Epithelial cell of proximal tubule (primary cell): ENCODE measurements around the gene PTH1R. TPM values are rescaled to one million over a fixed set of nuclear protein-coding genes. Genes with fewer than 3 reads are reported as not detected.

Source experiments
- DNase-seq: peaks from one replicate; pipeline ENCODE4 v3.0.0-alpha.2; 2011; ENCODE audit warnings: low read depth
- H3K4me3 ChIP-seq: 2 replicates; pipeline ENCODE4 v1.5.1; 2011; ENCODE audit warnings: low read depth, mild to moderate bottlenecking, low read length
- total RNA-seq: library from RNA; depleted of rRNA; stranded (reverse); fragments of >200 nt; gene quantifications from 2 replicates; pipeline ENCODE4 v1.2.3, GENCODE V29; 2015
- TF ChIP-seq, protein P1 (sequence below): conservative IDR thresholded peaks from 2 replicates; pipeline ENCODE4 v1.5.1; 2012; ENCODE audit warnings: low read depth, mild to moderate bottlenecking, low read length

The PTH1R gene
- total RNA-seq, 1 donor from 2014 or later: 11.5 TPM

DNA sequence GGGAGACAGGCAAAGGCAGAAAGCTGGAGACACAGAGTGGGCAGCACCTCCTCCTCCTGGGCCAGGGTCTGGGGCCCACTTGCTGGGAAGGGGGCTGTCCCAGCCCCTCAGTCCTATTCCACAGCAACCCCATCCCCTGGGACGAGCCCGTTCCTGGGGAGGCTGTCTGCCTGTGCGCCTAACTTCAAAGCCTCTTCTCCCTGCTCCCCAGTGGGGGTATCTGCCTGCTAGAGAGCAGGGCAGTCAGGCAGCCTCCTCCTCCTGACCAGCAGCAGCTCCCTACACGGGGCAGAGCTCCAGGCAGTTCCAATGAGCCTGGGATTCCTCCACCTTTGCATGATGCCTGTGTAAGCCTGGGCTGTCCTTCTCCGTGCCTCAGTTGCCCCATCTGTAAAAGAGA is 6.9 kb downstream of the PTH1R start:
- no peak for DNase-seq
- H3K4me3 ChIP-seq: peak overlapping the region; percentile 48
- TF ChIP-seq, protein P1, sequence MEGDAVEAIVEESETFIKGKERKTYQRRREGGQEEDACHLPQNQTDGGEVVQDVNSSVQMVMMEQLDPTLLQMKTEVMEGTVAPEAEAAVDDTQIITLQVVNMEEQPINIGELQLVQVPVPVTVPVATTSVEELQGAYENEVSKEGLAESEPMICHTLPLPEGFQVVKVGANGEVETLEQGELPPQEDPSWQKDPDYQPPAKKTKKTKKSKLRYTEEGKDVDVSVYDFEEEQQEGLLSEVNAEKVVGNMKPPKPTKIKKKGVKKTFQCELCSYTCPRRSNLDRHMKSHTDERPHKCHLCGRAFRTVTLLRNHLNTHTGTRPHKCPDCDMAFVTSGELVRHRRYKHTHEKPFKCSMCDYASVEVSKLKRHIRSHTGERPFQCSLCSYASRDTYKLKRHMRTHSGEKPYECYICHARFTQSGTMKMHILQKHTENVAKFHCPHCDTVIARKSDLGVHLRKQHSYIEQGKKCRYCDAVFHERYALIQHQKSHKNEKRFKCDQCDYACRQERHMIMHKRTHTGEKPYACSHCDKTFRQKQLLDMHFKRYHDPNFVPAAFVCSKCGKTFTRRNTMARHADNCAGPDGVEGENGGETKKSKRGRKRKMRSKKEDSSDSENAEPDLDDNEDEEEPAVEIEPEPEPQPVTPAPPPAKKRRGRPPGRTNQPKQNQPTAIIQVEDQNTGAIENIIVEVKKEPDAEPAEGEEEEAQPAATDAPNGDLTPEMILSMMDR: no peak

DNA sequence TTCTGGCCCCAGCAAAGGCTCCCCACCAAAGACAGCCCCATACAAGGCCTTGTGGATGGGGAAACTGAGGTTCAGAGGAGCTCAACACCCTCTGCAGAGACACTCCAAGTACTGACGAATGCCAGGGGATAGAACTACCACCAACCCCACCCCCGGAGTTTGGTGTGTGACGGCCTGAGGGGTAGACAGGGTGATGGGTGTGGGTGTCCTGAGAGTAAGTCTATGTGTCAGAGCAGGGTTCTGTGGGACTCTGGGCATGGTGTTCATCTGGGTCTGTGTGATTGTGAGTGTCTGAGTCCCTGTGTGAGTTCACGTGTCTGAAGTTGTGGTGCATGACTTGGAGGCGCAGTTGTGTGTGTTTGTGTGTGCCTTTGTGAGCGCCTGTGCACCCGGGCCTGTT is 7.4 kb downstream of the PTH1R start:
- peak overlapping the region; percentile 48 for H3K4me3 ChIP-seq
- TF ChIP-seq, protein P1: no peak
- no peak for DNase-seq

DNA sequence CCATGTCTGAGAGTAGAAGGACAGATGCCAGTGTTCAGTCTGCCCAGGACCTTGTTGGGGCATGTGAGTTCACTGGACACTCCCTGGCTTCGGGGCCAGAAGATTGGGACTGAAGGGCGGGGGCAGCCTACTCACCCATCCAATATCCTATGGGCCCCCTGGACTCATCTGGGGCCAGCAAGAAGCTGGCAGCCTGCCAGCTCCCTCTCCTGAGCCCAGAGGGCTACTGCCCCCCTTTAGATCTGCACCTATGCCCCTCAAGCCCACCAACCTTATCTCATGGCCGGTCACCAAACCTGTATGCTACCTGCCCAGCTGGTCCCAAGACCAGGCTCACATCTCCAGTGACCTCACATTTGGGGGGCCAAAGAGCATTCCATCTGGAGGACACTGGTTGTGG is 8.1 kb downstream of the PTH1R start:
- DNase-seq: no peak
- TF ChIP-seq, protein P1: no peak
- no peak overlapping the region for H3K4me3 ChIP-seq

DNA sequence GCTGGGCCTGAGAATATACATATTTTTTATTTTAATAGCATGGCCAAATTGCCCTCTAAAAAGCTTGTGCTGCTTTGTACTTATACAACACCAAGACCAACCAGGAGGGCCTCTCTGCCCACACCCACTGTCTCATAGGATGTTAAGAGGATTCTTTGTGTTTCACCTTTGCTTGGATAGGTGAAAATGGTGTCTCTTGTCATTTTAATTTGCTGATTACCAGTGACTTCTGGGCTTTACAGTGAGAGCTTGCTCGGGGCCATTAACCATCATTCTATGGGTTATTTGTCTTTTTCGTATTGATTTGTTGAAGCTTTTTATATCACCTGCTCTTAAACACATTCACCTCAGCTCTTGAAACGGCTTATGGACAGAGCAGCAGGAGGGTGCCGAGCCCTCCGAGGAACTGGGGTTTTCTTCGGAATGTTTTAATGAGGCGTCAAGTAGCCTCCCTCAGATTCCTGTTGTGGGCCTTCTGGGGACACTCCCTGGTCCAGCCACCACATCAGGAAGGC is 10.5 kb downstream of the PTH1R start:
- TF ChIP-seq, protein P1: no peak
- no peak for DNase-seq
- no peak overlapping the region for H3K4me3 ChIP-seq

DNA sequence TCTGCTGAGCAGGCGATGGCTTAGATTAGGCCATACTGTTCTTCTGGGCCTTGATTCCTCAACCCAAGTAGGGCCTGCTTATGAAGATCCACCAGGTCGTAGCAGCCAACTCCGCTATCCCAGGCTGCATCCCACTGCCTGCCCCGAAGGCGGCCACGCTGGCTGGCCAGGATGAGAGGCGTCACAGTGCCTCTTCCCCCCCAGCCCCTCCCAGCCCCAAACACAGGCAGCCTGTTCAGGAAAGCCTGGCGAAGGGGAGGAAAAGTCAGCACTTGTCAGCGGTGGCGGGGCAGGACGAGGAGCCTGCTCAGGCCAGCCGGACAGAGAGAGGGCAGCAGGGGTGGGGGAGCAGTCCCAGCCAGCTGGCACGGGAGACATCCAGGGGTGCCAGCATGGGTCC is 11.2 kb downstream of the PTH1R start:
- TF ChIP-seq, protein P1: no peak
- DNase-seq: no peak
- no peak overlapping the region for H3K4me3 ChIP-seq

DNA sequence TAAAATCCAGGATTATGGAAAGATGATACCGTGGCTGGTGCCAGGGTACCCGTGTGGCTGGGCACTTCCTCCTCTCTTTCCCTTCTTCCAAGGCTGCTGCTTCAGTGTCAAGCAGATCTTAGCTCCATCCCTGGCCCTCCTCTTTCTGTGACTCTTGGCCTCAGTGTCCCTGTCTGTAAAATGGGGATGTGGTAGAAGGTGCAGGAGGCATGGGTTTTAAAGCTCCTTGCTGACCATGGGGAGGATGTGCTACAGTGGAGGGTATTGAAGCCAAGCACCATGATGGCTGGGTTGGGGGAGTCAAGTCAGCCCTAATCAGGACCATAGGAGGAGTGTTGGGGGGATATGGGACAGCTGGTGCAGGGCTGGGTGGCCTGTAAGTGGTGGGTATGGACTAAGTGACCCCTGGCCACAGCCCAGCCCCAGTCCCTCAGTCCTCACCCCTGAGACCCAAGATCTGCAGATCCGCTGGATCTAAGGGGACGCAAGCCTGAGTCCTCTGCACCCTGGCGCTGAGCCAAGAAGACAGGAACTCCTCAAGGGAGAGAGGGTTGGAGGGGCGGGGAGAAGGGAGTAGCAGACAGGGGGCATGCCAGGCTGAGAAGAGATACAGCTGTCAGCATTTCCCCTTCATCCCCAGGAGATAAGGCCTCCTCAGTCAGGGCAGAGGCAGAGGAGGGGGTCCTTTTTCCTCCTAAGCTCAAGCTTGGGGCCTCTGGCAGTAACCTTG is 12.0 kb downstream of the PTH1R start:
- TF ChIP-seq, protein P1: no peak
- H3K4me3 ChIP-seq: no peak overlapping the region
- no peak for DNase-seq

DNA sequence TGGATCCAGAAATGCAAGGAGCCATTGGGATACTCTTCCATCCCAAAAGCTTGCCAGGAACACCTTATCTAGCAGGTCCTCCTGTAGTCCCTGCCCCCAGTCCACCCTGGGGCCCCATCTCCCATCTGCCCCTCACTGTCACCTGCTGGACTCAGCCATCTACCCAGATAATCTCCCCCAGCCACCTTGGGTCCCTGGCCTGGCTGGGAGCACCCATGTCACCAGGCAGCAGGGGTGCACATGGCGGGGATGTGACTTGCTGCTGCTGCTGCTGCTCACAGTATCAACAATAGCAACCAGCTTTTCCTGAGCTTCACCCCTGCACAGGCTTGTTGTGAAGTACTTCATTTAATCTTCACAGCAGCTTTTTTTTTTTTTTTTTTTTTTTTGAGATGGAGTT is 12.6 kb downstream of the PTH1R start:
- TF ChIP-seq, protein P1: no peak
- no peak for DNase-seq
- H3K4me3 ChIP-seq: no peak overlapping the region
